Measurements from ENCODE around the gene SLC38A7. TPM values are rescaled to one million over a fixed set of nuclear protein-coding genes. Genes with fewer than 3 reads are reported as not detected.

Gene SLC38A7
- total RNA-seq, 2 experiments from 2014 or later = 5.3 to 5.6 TPM

- TF ChIP-seq CTCF (IDR thresholded peaks at IDR 0.05) = no peak
- Histone ChIP-seq H3K9me3 (ENCODE audit: control insufficient read depth in 1 of 2, insufficient read depth in 1 of 2, low read length in 2 of 2) (no peaks in the 10 kb centered on the region), H3K4me1 (ENCODE audit: insufficient read depth, low read length) (no peaks in the 10 kb centered on the region), H3K27me3 (ENCODE audit: control insufficient read depth in 1 of 2, insufficient read depth in 2 of 2, low read length in 2 of 2) (no peaks in the 10 kb centered on the region), H3K36me3 (ENCODE audit: insufficient read depth, low read length) (no peaks in the 10 kb centered on the region), H3K4me3 (ENCODE audit: low read length) (no peak overlapping the region), H3K27ac (ENCODE audit: low read depth in 1 of 2, low read length in 2 of 2) (no peak overlapping the region)
- ATAC-seq (ENCODE audit: poor library complexity) (no peak), DNase-seq (no peak)
- Mint-ChIP-seq H3K27ac (no peak overlapping the region), H3K36me3 (ENCODE audit: low read depth) (no peaks in the 10 kb centered on the region), H3K4me1 (ENCODE audit: low read depth) (no peaks in the 10 kb centered on the region), H3K4me3 (no peak overlapping the region), H3K9me3 (no peaks in the 10 kb centered on the region), H3K27me3 (no peaks in the 10 kb centered on the region)
- intact Hi-C loops (cut with DNase I, micrococcal nuclease) = no loop called here
- CTCF ChIA-PET = interaction anchor here (1.0 to 1.2 kb wide), 2 partner anchors 13 to 46 kb away, joined by 3 read pairs; no protein-coding TSS in a partner anchor
- POLR2A ChIA-PET = no interaction called here
These were observed 31.8 kb downstream of the SLC38A7 start for GRCh38 chr16:58652741-58653140.

GRCh38 chr16:58651965-58652348 lies 32.6 kb downstream of the SLC38A7 start:
- no peaks in the 10 kb centered on the region for H3K9me3 Mint-ChIP-seq
- H3K36me3 Mint-ChIP-seq (ENCODE audit: low read depth) = no peaks in the 10 kb centered on the region
- CTCF ChIA-PET = interaction anchor here (1.0 to 1.2 kb wide), 2 partner anchors 13 to 47 kb away, joined by 3 read pairs; no protein-coding TSS in a partner anchor
- no peak overlapping the region for H3K4me3 Mint-ChIP-seq
- H3K4me3 ChIP-seq (ENCODE audit: low read length) = no peak overlapping the region
- no peak overlapping the region for H3K27ac Mint-ChIP-seq
- TF ChIP-seq CTCF (IDR thresholded peaks at IDR 0.05) = no peak
- H3K9me3 ChIP-seq (ENCODE audit: control insufficient read depth in 1 of 2, insufficient read depth in 1 of 2, low read length in 2 of 2) = no peaks in the 10 kb centered on the region
- no peaks in the 10 kb centered on the region for H3K27me3 Mint-ChIP-seq
- POLR2A ChIA-PET = no interaction called here
- H3K27me3 ChIP-seq (ENCODE audit: control insufficient read depth in 1 of 2, insufficient read depth in 2 of 2, low read length in 2 of 2) = no peaks in the 10 kb centered on the region
- no peaks in the 10 kb centered on the region for H3K4me1 Mint-ChIP-seq (ENCODE audit: low read depth)
- no peaks in the 10 kb centered on the region for H3K4me1 ChIP-seq (ENCODE audit: insufficient read depth, low read length)
- no peaks in the 10 kb centered on the region for H3K36me3 ChIP-seq (ENCODE audit: insufficient read depth, low read length)
- H3K27ac ChIP-seq (ENCODE audit: low read depth in 1 of 2, low read length in 2 of 2) = no peak overlapping the region
- ATAC-seq (ENCODE audit: poor library complexity) = no peak
- intact Hi-C loops (cut with DNase I, micrococcal nuclease) = no loop called here
- DNase-seq = no peak

GRCh38 chr16:58649707-58650106 lies 34.9 kb downstream of the SLC38A7 start:
- no peaks in the 10 kb centered on the region for H3K4me1 ChIP-seq (ENCODE audit: insufficient read depth, low read length)
- ATAC-seq (ENCODE audit: poor library complexity) (no peak), DNase-seq (no peak)
- no peaks in the 10 kb centered on the region for H3K4me1 Mint-ChIP-seq (ENCODE audit: low read depth)
- no peak overlapping the region for H3K27ac Mint-ChIP-seq
- no peak overlapping the region for H3K27ac ChIP-seq (ENCODE audit: low read depth in 1 of 2, low read length in 2 of 2)
- no peak for TF ChIP-seq CTCF (IDR thresholded peaks at IDR 0.05)
- intact Hi-C loops (cut with DNase I, micrococcal nuclease) = no loop called here
- H3K4me3 ChIP-seq (ENCODE audit: low read length) = no peak overlapping the region
- no peaks in the 10 kb centered on the region for H3K36me3 Mint-ChIP-seq (ENCODE audit: low read depth)
- ChIA-PET POLR2A (no interaction called here), CTCF (no interaction called here)
- H3K4me3 Mint-ChIP-seq = no peak overlapping the region
- H3K27me3 ChIP-seq (ENCODE audit: control insufficient read depth in 1 of 2, insufficient read depth in 2 of 2, low read length in 2 of 2) = no peaks in the 10 kb centered on the region
- H3K9me3 ChIP-seq (ENCODE audit: control insufficient read depth in 1 of 2, insufficient read depth in 1 of 2, low read length in 2 of 2) = no peaks in the 10 kb centered on the region
- H3K27me3 Mint-ChIP-seq = no peaks in the 10 kb centered on the region
- H3K36me3 ChIP-seq (ENCODE audit: insufficient read depth, low read length) = no peaks in the 10 kb centered on the region
- no peaks in the 10 kb centered on the region for H3K9me3 Mint-ChIP-seq
